Measurements from ENCODE around the gene RIC8A. TPM values are rescaled to one million over a fixed set of nuclear protein-coding genes. Genes with fewer than 3 reads are reported as not detected.
"Not testable (repeated sequence)": the region's sequence is repeated elsewhere in the genome, so short reads cannot be mapped to it uniquely, and the experiment has no call there.

The RIC8A gene
- total RNA-seq = 118 and 128 TPM in 2 replicates

- Mint-ChIP-seq H3K4me1 (peaks cover 29% of the 10 kb centered on the region), H3K4me3 (peak within 1 kb of the TSS; percentile 98), H3K9me3 (no peaks in the 10 kb centered on the region), H3K36me3 (ENCODE audit: low read depth) (peaks cover 72% of the 10 kb centered on the region), H3K27me3 (no peaks in the 10 kb centered on the region), H3K27ac (peak within 1 kb of the TSS; percentile 100)
- peak; percentile 99 for DNase-seq
- intact Hi-C loops (cut with micrococcal nuclease) = loop anchor here (1.0 to 5.0 kb wide), 5 partner anchors 29 to 299 kb away; partner anchors contain the start of genes PSMD13 and SIRT3
Observed at GRCh38 chr11:207208-207862, at the start of gene RIC8A, which contains the start of gene BET1L. RIC8A (plus strand) TSS chr11:207708; CDS start chr11:208855, 1,147 bp downstream. BET1L (minus strand) TSS chr11:207399; CDS start chr11:207321, 78 bp downstream.

GRCh38 chr11:180242-180641 is 27.3 kb upstream of the RIC8A start:
- not testable (repeated sequence) for H3K4me1 Mint-ChIP-seq

GRCh38 chr11:189200-189783 is 18.2 kb upstream of the RIC8A start:
- H3K27ac Mint-ChIP-seq; intact Hi-C loops (cut with micrococcal nuclease); H3K27me3 Mint-ChIP-seq; H3K4me3 Mint-ChIP-seq; H3K36me3 Mint-ChIP-seq (ENCODE audit: low read depth); H3K4me1 Mint-ChIP-seq; H3K9me3 Mint-ChIP-seq: not testable (repeated sequence)
- DNase-seq = peak; percentile 54

More at GRCh38 chr11:180242-180641, 27.3 kb upstream of the RIC8A start:
- H3K27ac Mint-ChIP-seq; DNase-seq; H3K36me3 Mint-ChIP-seq (ENCODE audit: low read depth); H3K27me3 Mint-ChIP-seq; H3K9me3 Mint-ChIP-seq; H3K4me3 Mint-ChIP-seq; intact Hi-C loops (cut with micrococcal nuclease): not testable (repeated sequence)

- peak; percentile 76 for DNase-seq
- intact Hi-C loops (cut with micrococcal nuclease); H3K4me3 Mint-ChIP-seq; H3K27me3 Mint-ChIP-seq; H3K27ac Mint-ChIP-seq; H3K36me3 Mint-ChIP-seq (ENCODE audit: low read depth); H3K9me3 Mint-ChIP-seq; H3K4me1 Mint-ChIP-seq: not testable (repeated sequence)
Observed at GRCh38 chr11:189843-190311, 17.6 kb upstream of the RIC8A start.

GRCh38 chr11:190546-190945 is 17.0 kb upstream of the RIC8A start:
- H3K27me3 Mint-ChIP-seq; H3K4me3 Mint-ChIP-seq; intact Hi-C loops (cut with micrococcal nuclease); H3K36me3 Mint-ChIP-seq (ENCODE audit: low read depth); H3K9me3 Mint-ChIP-seq; H3K4me1 Mint-ChIP-seq; H3K27ac Mint-ChIP-seq: not testable (repeated sequence)
- peak; percentile 59 for DNase-seq

GRCh38 chr11:191490-192478 is 15.7 kb upstream of the RIC8A start:
- H3K9me3 Mint-ChIP-seq; H3K36me3 Mint-ChIP-seq (ENCODE audit: low read depth); H3K4me3 Mint-ChIP-seq; H3K4me1 Mint-ChIP-seq; H3K27me3 Mint-ChIP-seq; intact Hi-C loops (cut with micrococcal nuclease): not testable (repeated sequence)
- peak overlapping the region; percentile 53 for H3K27ac Mint-ChIP-seq
- peak; percentile 91 for DNase-seq

GRCh38 chr11:192674-193128 is 14.8 kb upstream of the RIC8A start, which contains the start of gene SCGB1C1:
SCGB1C1 (plus strand) TSS chr11:193078; CDS start chr11:193100, 22 bp downstream.
- H3K4me1 Mint-ChIP-seq; H3K4me3 Mint-ChIP-seq; intact Hi-C loops (cut with micrococcal nuclease); DNase-seq; H3K9me3 Mint-ChIP-seq; H3K27ac Mint-ChIP-seq; H3K36me3 Mint-ChIP-seq (ENCODE audit: low read depth); H3K27me3 Mint-ChIP-seq: not testable (repeated sequence)

- intact Hi-C loops (cut with micrococcal nuclease); H3K9me3 Mint-ChIP-seq; H3K27ac Mint-ChIP-seq; H3K4me3 Mint-ChIP-seq; H3K36me3 Mint-ChIP-seq (ENCODE audit: low read depth); H3K27me3 Mint-ChIP-seq; H3K4me1 Mint-ChIP-seq: not testable (repeated sequence)
- DNase-seq = peak; percentile 55
Observed at GRCh38 chr11:193481-193880, 14.0 kb upstream of the RIC8A start.

- peak; percentile 55 for DNase-seq
Observed at GRCh38 chr11:196786-197731, 10.4 kb upstream of the RIC8A start.

GRCh38 chr11:197741-198235 is 9.7 kb upstream of the RIC8A start:
- no peak overlapping the region for H3K4me3 Mint-ChIP-seq
- peaks cover 8% of the 10 kb centered on the region for H3K36me3 Mint-ChIP-seq (ENCODE audit: low read depth)
- H3K9me3 Mint-ChIP-seq = no peaks in the 10 kb centered on the region
- H3K27me3 Mint-ChIP-seq = no peaks in the 10 kb centered on the region
- intact Hi-C loops (cut with micrococcal nuclease) = no loop called here
- H3K27ac Mint-ChIP-seq = no peak overlapping the region
- H3K4me1 Mint-ChIP-seq = peaks cover 16% of the 10 kb centered on the region
- peak; percentile 55 for DNase-seq

More at GRCh38 chr11:196786-197731, 10.4 kb upstream of the RIC8A start:
- peaks cover 3% of the 10 kb centered on the region for H3K36me3 Mint-ChIP-seq (ENCODE audit: low read depth)
- intact Hi-C loops (cut with micrococcal nuclease) = no loop called here
- peaks cover 10% of the 10 kb centered on the region for H3K4me1 Mint-ChIP-seq
- no peaks in the 10 kb centered on the region for H3K27me3 Mint-ChIP-seq
- no peaks in the 10 kb centered on the region for H3K9me3 Mint-ChIP-seq
- no peak overlapping the region for H3K27ac Mint-ChIP-seq
- no peak overlapping the region for H3K4me3 Mint-ChIP-seq

GRCh38 chr11:198236-198806 is 9.2 kb upstream of the RIC8A start:
- intact Hi-C loops (cut with micrococcal nuclease) = no loop called here
- Mint-ChIP-seq H3K9me3 (no peaks in the 10 kb centered on the region), H3K36me3 (ENCODE audit: low read depth) (peaks cover 14% of the 10 kb centered on the region), H3K4me1 (peaks cover 21% of the 10 kb centered on the region), H3K4me3 (no peak overlapping the region), H3K27ac (peak overlapping the region; percentile 72), H3K27me3 (no peaks in the 10 kb centered on the region)
- DNase-seq = peak; percentile 52

- Mint-ChIP-seq H3K9me3 (no peaks in the 10 kb centered on the region), H3K4me3 (no peak overlapping the region), H3K27ac (no peak overlapping the region), H3K27me3 (no peaks in the 10 kb centered on the region), H3K36me3 (ENCODE audit: low read depth) (peaks cover 21% of the 10 kb centered on the region), H3K4me1 (peaks cover 26% of the 10 kb centered on the region)
- intact Hi-C loops (cut with micrococcal nuclease) = no loop called here
- peak; percentile 55 for DNase-seq
Observed at GRCh38 chr11:199004-199581, 8.4 kb upstream of the RIC8A start.

Measured in activated CD4-positive, alpha-beta T cell treated with anti-CD3 and anti-CD28 coated beads, Interleukin-2, amount 10 ng/mL, durations not matched to agents 24 days and 14 days (primary cell).